NCI-H2029 (cell line): ENCODE measurements around the gene FRRS1.
A peak's percentile ranks its signal among the peaks of the same experiment; 100 is the strongest.
"Not testable (repeated sequence)": the region's sequence is repeated elsewhere in the genome, so short reads cannot be mapped to it uniquely, and the experiment has no call there.

ENCODE experiments used
- DNase-seq: peaks from one replicate; lab custom pipeline; 2025; lab: John Stamatoyannopoulos, UW

The FRRS1 gene, protein sequence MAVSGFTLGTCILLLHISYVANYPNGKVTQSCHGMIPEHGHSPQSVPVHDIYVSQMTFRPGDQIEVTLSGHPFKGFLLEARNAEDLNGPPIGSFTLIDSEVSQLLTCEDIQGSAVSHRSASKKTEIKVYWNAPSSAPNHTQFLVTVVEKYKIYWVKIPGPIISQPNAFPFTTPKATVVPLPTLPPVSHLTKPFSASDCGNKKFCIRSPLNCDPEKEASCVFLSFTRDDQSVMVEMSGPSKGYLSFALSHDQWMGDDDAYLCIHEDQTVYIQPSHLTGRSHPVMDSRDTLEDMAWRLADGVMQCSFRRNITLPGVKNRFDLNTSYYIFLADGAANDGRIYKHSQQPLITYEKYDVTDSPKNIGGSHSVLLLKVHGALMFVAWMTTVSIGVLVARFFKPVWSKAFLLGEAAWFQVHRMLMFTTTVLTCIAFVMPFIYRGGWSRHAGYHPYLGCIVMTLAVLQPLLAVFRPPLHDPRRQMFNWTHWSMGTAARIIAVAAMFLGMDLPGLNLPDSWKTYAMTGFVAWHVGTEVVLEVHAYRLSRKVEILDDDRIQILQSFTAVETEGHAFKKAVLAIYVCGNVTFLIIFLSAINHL

DNA sequence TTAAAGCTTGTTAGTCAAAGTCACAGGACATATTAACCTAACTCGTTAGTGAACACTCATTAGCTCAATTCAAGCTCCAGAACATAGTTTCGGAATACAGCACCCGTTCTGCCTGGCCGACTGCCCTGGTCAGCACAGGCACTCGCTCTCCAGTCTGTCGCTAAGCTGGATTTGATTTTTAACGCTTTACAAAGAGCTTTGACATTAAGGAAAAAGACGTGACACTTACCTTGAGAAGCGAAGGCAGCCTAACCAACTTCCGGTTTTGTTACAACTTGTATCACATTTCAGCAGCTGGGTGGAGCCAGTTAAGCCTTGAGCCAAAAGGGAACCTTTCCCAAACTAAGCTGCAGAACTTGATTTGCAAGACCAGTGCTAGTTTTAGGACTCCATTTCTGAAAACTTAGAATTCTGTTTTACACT, at the start of gene FRRS1:
TSS of gene FRRS1 (minus strand) at position 258 of the 423 bp plus-strand sequence. CDS start 17,867 bp downstream, outside the sequence.
- peak; percentile 75 for DNase-seq

DNA sequence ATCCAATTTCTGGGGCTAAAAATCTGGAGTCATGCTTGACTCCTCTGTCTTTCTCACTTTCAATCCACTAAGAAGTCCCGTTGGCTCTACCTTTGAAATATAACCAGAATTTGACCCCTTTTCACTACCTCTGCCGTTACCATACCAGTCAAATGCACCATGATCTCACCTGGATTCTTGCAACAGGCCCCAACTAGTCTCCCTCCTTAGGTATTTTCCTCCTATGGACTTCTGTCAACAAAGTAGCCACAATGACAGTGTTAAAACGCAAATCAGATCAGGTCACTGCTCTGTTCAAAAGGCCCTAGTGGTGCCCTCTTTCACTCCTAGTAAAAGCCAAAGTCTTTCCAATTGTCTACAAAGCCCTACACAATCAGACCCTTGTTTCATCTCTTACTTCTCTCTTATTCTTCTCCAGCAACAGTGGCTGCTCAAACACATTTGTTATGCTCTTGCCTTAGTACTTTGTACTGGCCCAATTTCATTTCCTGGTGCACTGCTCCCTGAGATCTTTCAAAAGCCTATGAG, 48.0 kb upstream of the FRRS1 start:
- DNase-seq = no peak

GRCh38 chr1:99811747-99812146, 45.3 kb upstream of the FRRS1 start:
- DNase-seq = no peak

DNA sequence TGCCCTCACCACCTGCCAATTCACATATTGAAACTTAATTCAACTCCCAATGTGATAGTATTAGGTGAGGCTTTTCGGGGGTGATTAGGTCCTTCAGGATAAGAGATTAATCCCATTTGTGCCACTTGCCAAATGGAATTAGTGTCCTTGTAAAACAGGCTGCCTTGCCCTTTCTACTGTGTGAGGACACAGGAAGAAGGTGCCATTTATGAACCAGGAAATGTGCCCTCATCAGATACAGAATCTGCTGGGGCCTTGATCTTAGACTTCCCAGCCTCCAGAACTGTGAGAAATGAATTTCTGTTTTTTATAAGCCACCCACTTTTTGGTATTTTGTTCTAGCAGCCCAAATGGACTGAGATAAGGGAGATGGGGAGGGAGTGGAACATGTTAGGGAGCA, 44.6 kb upstream of the FRRS1 start:
- no peak for DNase-seq

GRCh38 chr1:99808391-99809115, 42.1 kb upstream of the FRRS1 start:
- peak; percentile 88 for DNase-seq

DNA sequence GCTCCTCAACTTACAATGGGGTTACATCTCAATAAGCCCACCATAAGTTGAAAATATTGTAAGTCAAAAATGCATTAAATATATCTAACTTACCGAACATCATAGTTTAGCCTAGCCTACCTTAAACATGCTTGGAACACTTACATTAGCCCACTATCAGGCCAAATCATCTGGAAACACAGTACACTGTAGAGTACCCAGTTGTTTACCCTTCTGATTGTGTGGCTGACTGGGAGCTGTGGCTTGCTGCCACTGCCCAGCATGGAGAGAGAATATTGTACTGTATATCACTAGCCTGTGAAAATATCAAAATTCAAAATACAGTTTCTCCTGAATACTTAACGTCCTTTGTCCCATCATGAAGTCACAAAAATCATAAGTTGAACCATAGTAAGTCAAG, 40.4 kb upstream of the FRRS1 start:
- no peak for DNase-seq

DNA sequence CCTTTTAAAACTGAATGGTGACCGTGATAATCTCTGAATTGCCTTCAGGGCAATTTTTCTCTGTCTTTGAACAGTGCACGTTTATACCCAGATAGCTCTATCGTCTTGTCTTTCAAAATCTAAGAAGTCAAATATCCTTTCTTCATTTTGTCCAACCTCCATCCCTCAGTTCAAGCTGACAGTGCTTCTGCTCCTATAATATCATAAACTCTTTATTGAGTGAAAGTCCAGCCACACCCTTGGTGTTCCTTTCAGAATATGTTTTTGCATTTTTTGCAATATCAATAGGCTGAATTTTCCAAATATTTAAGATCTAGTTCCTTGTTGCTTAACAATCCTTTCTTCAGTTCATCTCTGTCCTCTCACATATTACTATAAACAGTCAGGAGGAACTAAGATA, 35.1 kb upstream of the FRRS1 start:
- DNase-seq = no peak

GRCh38 chr1:99793861-99794260, 27.4 kb upstream of the FRRS1 start:
- DNase-seq = not testable (repeated sequence)

DNA sequence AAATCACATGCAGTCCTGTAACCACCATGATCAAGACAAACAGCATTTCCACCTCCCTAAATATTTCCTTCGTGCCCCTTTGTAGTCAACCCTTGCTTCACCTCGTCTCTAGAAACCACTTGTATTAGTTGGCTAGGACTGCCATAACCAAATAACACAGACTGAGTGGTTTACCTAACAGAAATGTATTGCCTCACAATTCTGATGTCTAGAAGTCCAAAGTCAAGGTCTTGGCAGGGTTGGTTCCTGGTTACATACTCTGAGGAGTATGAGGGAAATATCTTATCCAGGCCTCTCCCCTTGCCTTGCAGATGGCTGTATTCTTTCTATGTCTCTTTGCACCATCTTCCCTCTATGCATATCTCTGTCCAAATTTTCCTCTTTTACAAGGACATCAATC, 23.3 kb upstream of the FRRS1 start:
- no peak for DNase-seq

DNA sequence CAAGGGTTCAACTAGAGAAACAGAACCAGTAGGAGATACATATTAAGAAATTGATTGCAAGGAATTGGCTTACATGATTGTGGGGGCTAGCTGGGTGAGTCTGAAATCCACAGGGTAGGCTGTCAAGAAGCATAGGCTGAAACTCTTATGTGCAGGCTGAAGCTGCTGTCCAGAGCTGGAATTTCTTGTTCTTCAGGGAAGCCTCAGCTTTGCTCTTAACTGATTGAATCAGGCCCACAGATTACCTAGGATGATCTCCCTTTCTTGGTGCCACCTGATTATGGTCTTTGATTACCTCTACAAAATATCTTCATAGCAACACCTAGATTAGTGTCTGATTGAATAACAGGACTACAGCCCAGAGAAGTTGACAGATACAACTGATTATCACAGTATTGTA, 22.5 kb upstream of the FRRS1 start:
- DNase-seq = no peak

- DNase-seq = no peak
Measured at GRCh38 chr1:99786751-99787501, 20.5 kb upstream of the FRRS1 start.

GRCh38 chr1:99784809-99785255, 18.4 kb upstream of the FRRS1 start:
- no peak for DNase-seq

DNA sequence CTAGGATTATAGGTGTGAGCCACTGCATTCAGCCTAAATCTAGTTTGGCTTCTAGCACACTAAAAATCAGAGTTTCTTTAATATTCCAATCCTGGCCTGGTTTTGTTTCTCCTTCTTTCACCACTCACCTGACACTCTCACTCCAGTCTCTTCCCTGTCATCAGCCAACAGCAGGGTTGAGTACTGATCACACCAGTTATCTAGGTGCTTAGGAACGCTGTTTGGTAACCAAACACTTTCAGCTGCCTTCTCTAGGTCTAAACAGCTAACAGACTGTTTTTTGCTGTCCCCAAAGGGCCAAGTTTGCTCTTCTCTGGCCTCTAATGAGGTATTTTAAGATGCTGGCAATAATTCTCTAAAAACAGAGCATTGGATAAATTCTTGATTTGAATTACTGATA, 17.7 kb upstream of the FRRS1 start:
- DNase-seq = no peak

DNA sequence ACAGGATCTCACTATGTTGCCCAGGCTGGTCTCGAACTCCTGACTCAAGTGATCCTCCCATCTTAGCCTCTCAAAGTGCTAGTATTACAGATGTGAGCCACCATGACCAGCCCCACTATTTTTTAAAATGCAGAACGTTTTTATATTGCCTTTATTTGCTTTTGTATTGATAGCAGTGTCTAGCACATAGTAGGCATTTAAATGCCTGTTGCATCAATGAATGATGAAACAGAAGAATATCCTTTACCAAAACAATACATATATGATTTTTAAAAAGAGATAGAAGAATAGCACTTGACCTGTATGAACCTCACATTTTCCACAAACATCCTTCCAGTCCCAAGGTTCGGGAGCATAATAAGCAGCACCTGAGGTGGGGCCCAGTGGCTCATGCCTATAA, 16.5 kb upstream of the FRRS1 start:
- DNase-seq = no peak

DNA sequence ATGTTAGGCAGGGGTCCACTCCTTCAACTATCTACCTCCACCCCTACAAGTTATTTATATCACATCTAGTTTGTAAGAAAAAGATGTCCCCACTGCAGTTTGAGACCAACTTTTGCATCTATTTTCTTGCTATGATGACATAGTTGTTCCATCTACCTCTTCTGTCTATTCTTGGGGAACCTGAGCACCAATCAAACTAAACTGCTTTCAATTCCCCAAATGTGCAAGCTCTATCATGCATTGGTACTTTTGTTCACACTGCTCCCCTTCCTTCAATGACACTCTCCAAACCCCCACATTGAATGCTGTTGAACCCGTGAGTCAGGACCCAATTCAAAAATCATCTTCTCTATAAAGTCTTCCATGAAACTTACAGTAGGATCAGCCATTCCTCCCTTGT, 16.0 kb upstream of the FRRS1 start:
- no peak for DNase-seq

GRCh38 chr1:99781798-99782197, 15.4 kb upstream of the FRRS1 start:
- DNase-seq = no peak

GRCh38 chr1:99777752-99778151, 11.3 kb upstream of the FRRS1 start:
- no peak for DNase-seq

DNA sequence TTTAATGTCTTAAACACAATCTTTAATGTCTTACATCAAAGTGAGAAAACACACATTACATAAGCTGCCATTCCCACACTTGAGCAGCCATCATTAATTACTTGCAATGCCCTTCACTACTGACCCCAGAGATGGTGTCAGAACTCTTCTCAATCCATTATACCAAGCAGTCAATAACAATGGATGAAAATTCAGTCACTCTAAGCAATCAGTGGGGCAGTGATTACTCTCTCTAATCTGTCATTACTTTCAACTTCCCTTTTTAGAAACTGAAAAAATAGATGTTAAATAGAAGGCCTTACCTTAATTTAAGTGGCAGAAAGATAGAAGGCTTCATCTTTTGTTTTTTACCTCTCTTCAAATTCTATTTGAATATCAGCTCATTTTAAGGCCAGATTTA, 9.7 kb upstream of the FRRS1 start:
- no peak for DNase-seq

- no peak for DNase-seq
Measured at GRCh38 chr1:99772809-99773208, 6.4 kb upstream of the FRRS1 start.

DNA sequence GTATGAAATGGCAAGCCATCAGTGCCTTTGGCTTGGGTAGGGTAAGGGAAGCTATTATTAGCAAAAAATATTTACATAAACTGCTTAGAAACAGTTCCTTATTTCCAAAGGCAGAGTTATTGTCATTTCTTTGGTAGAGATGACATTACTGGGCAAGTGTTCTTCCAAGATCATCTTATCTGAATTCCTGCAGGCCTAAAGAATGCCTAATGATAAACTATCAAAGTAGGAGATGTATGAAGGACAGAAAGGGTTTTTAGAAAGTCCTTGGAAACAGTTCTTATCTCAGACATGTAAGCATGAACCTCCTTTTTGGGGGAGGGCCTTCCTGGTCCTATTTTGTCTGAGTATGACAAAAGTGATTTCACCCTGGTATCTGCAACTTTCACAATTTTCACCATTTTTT, 5.1 kb upstream of the FRRS1 start:
- DNase-seq = no peak

DNA sequence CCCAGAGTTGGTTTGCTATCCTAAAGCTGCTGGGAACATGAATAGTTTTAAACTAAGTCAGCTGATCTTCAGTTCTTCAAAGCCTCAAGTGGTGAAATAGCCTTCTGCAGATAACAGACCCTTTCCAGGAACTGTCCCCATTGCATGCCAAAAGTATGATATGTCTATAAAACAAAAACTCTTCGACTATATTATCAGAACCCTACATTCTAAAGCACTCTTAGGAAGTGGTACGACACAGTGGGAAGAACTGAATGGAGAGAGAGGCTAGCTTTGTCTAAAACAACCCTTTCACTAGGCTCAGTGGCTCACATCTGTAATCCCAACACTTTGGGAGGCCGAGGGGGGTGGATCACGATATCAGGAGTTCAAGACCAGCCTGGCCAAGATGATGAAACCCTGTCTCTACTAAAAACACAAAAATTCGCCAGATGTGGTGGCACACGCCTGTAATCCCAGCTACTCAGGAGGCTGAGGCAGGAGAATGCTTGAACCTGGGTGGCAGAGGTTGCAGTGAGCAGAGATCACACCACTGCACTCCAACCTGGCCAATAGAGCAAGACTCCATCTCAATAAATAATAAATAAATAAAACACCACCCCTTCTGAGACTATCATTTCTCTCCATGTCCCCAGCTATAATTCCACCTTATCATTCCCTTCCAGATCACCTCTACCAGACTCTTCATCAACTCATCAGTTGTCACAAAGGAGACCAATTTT, 2.2 kb upstream of the FRRS1 start:
- no peak for DNase-seq
